HG03460 (cell line): ENCODE data around the gene SELP.

Experiments
- ATAC-seq: cut with Tn5 transposase; IDR thresholded peaks from one replicate; pipeline ENCODE4 v1.9.1; 2021; ENCODE audit not compliant: unreplicated experiment

The SELP gene

GRCh38 chr1:169623132-169623926, 6.6 kb downstream of the SELP start:
- no peak for ATAC-seq

GRCh38 chr1:169620565-169620964, 9.4 kb downstream of the SELP start:
- no peak for ATAC-seq

- no peak for ATAC-seq
Measured at GRCh38 chr1:169618367-169618766, 11.6 kb downstream of the SELP start.

- no peak for ATAC-seq
Measured at GRCh38 chr1:169615803-169616202, 14.1 kb downstream of the SELP start.

GRCh38 chr1:169610858-169611257, 19.1 kb downstream of the SELP start:
- no peak for ATAC-seq

- no peak for ATAC-seq
Measured at GRCh38 chr1:169610108-169610507, 19.8 kb downstream of the SELP start.

GRCh38 chr1:169608226-169608625, 21.7 kb downstream of the SELP start:
- no peak for ATAC-seq

GRCh38 chr1:169604781-169605560, 25.0 kb downstream of the SELP start:
- peak; percentile 92 for ATAC-seq

GRCh38 chr1:169601096-169601881, 28.6 kb downstream of the SELP start:
- no peak for ATAC-seq

- no peak for ATAC-seq
Measured at GRCh38 chr1:169595764-169596711, 33.9 kb downstream of the SELP start.

GRCh38 chr1:169594391-169594790, 35.5 kb downstream of the SELP start:
- ATAC-seq, result no peak

GRCh38 chr1:169590932-169591331, 39.0 kb downstream of the SELP start:
- no peak for ATAC-seq

- no peak for ATAC-seq
Measured at GRCh38 chr1:169588785-169589485, 41.0 kb downstream of the SELP start.

GRCh38 chr1:169588112-169588511, 41.8 kb downstream of the SELP start:
- ATAC-seq, result no peak

- ATAC-seq, result peak; percentile 97
Measured at GRCh38 chr1:169586395-169587255, 43.3 kb downstream of the SELP start, which contains the start of gene F5. F5 (minus strand) TSS chr1:169586481; CDS start chr1:169586386, 95 bp downstream.

- ATAC-seq, result no peak
Measured at GRCh38 chr1:169586067-169586394, 43.9 kb downstream of the SELP start.

- no peak for ATAC-seq
Measured at GRCh38 chr1:169585181-169585580, 44.7 kb downstream of the SELP start.

GRCh38 chr1:169584483-169585144, 45.3 kb downstream of the SELP start:
- ATAC-seq, result no peak
